Esophagus squamous epithelium (tissue), 5 donors: Measurements from ENCODE around the gene CACNB2. TPM values are rescaled to one million over a fixed set of nuclear protein-coding genes. Genes with fewer than 3 reads are reported as not detected.
"Not testable (repeated sequence)": the region's sequence is repeated elsewhere in the genome, so short reads cannot be mapped to it uniquely, and the experiment has no call there.

Source experiments
- DNase-seq: peaks from one replicate; lab custom pipeline; 2025; lab: John Stamatoyannopoulos, UW
- H3K27ac ChIP-seq, 4 donors: fragments of 200-600 bp; sonication (generic); one replicate each; pipeline ENCODE4 v1.5.1; 2016 to 2019; ENCODE audit warnings: mild to moderate bottlenecking in 1 of 4
- H3K27me3 ChIP-seq, 4 donors: fragments of 200-600 bp; sonication (generic); 1 replicate in 3 of 4; 2 replicates in 1 of 4; pipeline versions ENCODE4 v1.5.1 to v1.6.0; 2017 to 2021; ENCODE audit warnings: antibody characterized with exemption in 1 of 4
- H3K36me3 ChIP-seq, 3 donors: fragments of 200-600 bp; sonication (generic); one replicate each; pipeline ENCODE4 v1.5.1; 2016 to 2019
- H3K4me1 ChIP-seq, 3 donors: fragments of 200-600 bp; sonication (generic); one replicate each; pipeline ENCODE4 v1.5.1; 2017 to 2019
- H3K4me3 ChIP-seq, 4 donors: fragments of 200-600 bp; sonication (generic); 1 replicate in 3 of 4; 2 replicates in 1 of 4; pipeline ENCODE4 v1.5.1; 2016 to 2019; ENCODE audit warnings: mild to moderate bottlenecking in 2 of 4, moderate library complexity in 1 of 4
- H3K9me3 ChIP-seq, 3 donors: fragments of 200-600 bp; sonication (generic); one replicate each; pipeline ENCODE4 v1.5.1; 2016 to 2019
- POLR2A ChIP-seq, 4 donors: fragments of 450-650 bp; IDR thresholded peaks; one replicate each; pipeline ENCODE4 v1.6.1; 2017; ENCODE audit warnings: antibody characterized with exemption in 4 of 4, mild to moderate bottlenecking in 4 of 4, moderate library complexity in 3 of 4
- WGBS, 2 donors: methylation state at CpG; one replicate each; pipeline ENCODE4 v1.1.5; 2018; 5-methylcytosine and 5-hydroxymethylcytosine counted together
- intact Hi-C: fragments of 100-400 bp; cut with DNase I; formaldehyde crosslinking; loops from one replicate; pipeline ENCODE4 v1.15.0; 2022
- total RNA-seq, 4 donors: library from RNA; depleted of rRNA; stranded (reverse); fragments of >200 nt; gene quantifications; one replicate each; pipeline ENCODE4 v1.1.0, GENCODE V29; 2016
- TF ChIP-seq, protein P1 (sequence below), 6 experiments: fragments of 450-650 bp in 4 of 6; fragments of 200-600 bp in 2 of 6; sonication (generic) in 2 of 6; IDR thresholded peaks; one replicate each; pipeline ENCODE4 v1.5.1; 2016 to 2019; ENCODE audit warnings: antibody characterized with exemption in 6 of 6, mild to moderate bottlenecking in 4 of 6, moderate library complexity in 4 of 6
- donor health status: DM: yes; HTN: yes; CAD: no.

CACNB2 gene
- total RNA-seq, 4 donors from 2014 or later: 0.91 to 37.0 (median 5.7) TPM

GRCh38 chr10:18561861-18562551 lies 421.8 kb downstream of the CACNB2 start:
- Histone ChIP-seq H3K9me3 (peaks cover 0 to 33% (median 0%) of the 10 kb centered on the region in 3 donors), H3K36me3 (peaks cover 0 to 53% (median 0%) of the 10 kb centered on the region in 3 donors), H3K27me3 (no peaks in the 10 kb centered on the region), H3K4me3 (no peak overlapping the region), H3K27ac (no peak overlapping the region), H3K4me1 (no peaks in the 10 kb centered on the region)
- TF ChIP-seq, protein P1, sequence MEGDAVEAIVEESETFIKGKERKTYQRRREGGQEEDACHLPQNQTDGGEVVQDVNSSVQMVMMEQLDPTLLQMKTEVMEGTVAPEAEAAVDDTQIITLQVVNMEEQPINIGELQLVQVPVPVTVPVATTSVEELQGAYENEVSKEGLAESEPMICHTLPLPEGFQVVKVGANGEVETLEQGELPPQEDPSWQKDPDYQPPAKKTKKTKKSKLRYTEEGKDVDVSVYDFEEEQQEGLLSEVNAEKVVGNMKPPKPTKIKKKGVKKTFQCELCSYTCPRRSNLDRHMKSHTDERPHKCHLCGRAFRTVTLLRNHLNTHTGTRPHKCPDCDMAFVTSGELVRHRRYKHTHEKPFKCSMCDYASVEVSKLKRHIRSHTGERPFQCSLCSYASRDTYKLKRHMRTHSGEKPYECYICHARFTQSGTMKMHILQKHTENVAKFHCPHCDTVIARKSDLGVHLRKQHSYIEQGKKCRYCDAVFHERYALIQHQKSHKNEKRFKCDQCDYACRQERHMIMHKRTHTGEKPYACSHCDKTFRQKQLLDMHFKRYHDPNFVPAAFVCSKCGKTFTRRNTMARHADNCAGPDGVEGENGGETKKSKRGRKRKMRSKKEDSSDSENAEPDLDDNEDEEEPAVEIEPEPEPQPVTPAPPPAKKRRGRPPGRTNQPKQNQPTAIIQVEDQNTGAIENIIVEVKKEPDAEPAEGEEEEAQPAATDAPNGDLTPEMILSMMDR (IDR thresholded peaks at IDR 0.05): no peak
- TF ChIP-seq POLR2A (IDR thresholded peaks at IDR 0.05): no peak
- no peak for DNase-seq
- 91 to 93% methylated on average over 8 of the region's 8 CpGs for WGBS, 2 donors
- intact Hi-C loops: no loop called here

- H3K4me1 ChIP-seq: no peaks in the 10 kb centered on the region
- TF ChIP-seq, protein P1 (IDR thresholded peaks at IDR 0.05): no peak
- TF ChIP-seq POLR2A (IDR thresholded peaks at IDR 0.05): no peak
- WGBS, 2 donors: 93 to 94% methylated on average over 6 of the region's 6 CpGs
- H3K36me3 ChIP-seq: peaks cover 0 to 42% (median 0%) of the 10 kb centered on the region in 3 donors
- intact Hi-C loops: no loop called here
- DNase-seq: no peak
- H3K4me3 ChIP-seq: no peak overlapping the region
- H3K27ac ChIP-seq: no peak overlapping the region
- H3K9me3 ChIP-seq: peaks cover 0 to 32% (median 0%) of the 10 kb centered on the region in 3 donors
- H3K27me3 ChIP-seq: no peaks in the 10 kb centered on the region
These were observed 422.9 kb downstream of the CACNB2 start for GRCh38 chr10:18563003-18563726.

DNA sequence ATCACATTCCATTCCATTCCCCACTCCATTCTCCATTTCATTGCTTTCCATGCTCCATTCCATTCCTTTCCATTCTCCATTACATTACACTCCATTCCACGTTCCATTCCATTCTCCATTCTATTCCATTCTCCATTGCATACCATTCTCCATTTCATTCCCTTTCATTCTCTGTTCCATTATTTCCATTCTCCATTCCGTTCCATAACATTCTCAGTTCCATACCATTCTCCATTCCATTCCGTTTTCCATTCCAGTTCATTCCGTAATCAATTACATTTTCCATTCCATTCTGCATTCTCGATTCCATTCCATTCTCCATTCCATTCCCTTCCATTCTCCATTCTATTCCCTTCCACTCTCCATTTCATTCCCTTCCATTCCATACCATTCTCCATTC lies 424.8 kb downstream of the CACNB2 start:
- intact Hi-C loops: no loop called here
- Histone ChIP-seq H3K4me1 (no peaks in the 10 kb centered on the region), H3K4me3 (no peak overlapping the region), H3K27ac (no peak overlapping the region), H3K36me3 (peaks cover 0 to 23% (median 0%) of the 10 kb centered on the region in 3 donors), H3K27me3 (no peaks in the 10 kb centered on the region), H3K9me3 (peaks cover 0 to 27% (median 0%) of the 10 kb centered on the region in 3 donors)
- DNase-seq: no peak
- TF ChIP-seq, protein P1 (IDR thresholded peaks at IDR 0.05): no peak
- TF ChIP-seq POLR2A (IDR thresholded peaks at IDR 0.05): no peak
- WGBS, 2 donors: 96% methylated on average over 5 of the region's 5 CpGs

GRCh38 chr10:18566177-18566576 lies 426.0 kb downstream of the CACNB2 start:
- TF ChIP-seq, protein P1 (IDR thresholded peaks at IDR 0.05): no peak
- TF ChIP-seq POLR2A (IDR thresholded peaks at IDR 0.05): no peak
- intact Hi-C loops: no loop called here
- Histone ChIP-seq H3K36me3 (peaks cover 0 to 15% (median 0%) of the 10 kb centered on the region in 3 donors), H3K9me3 (peaks cover 0 to 27% (median 0%) of the 10 kb centered on the region in 3 donors), H3K27me3 (no peaks in the 10 kb centered on the region), H3K27ac (no peak overlapping the region), H3K4me1 (no peaks in the 10 kb centered on the region), H3K4me3 (no peak overlapping the region)
- WGBS, 2 donors: 86 to 95% methylated on average over 4 of the region's 4 CpGs
- no peak for DNase-seq

GRCh38 chr10:18567343-18567856 lies 427.2 kb downstream of the CACNB2 start:
- peaks cover 0 to 27% (median 0%) of the 10 kb centered on the region in 3 donors for H3K9me3 ChIP-seq
- TF ChIP-seq, protein P1 (IDR thresholded peaks at IDR 0.05): no peak
- TF ChIP-seq POLR2A (IDR thresholded peaks at IDR 0.05): no peak
- H3K36me3 ChIP-seq: peaks cover 0 to 6% (median 0%) of the 10 kb centered on the region in 3 donors
- 94 to 99% methylated on average over 3 of the region's 3 CpGs for WGBS, 2 donors
- H3K27me3 ChIP-seq: no peaks in the 10 kb centered on the region
- H3K4me3 ChIP-seq: no peak overlapping the region
- no peak overlapping the region for H3K27ac ChIP-seq
- no peaks in the 10 kb centered on the region for H3K4me1 ChIP-seq
- no peak for DNase-seq
- intact Hi-C loops: no loop called here

- H3K4me3 ChIP-seq, intact Hi-C loops, DNase-seq, H3K27ac ChIP-seq, H3K27me3 ChIP-seq, H3K4me1 ChIP-seq: not testable (repeated sequence)
- 95% methylated on average over 2 of the region's 2 CpGs for WGBS, 2 donors
- H3K9me3 ChIP-seq: peaks cover 0 to 20% (median 0%) of the 10 kb centered on the region in 3 donors
- peaks cover 0 to 12% (median 0%) of the 10 kb centered on the region in 3 donors for H3K36me3 ChIP-seq
These were observed 430.2 kb downstream of the CACNB2 start for GRCh38 chr10:18570386-18570785.
